IgD-negative memory B cell (primary cell): ENCODE data around the gene CENPX. TPM values are rescaled to one million over a fixed set of nuclear protein-coding genes. Genes with fewer than 3 reads are reported as not detected.

Source experiments
- H3K27ac Mint-ChIP-seq, 3 donors: one replicate each; pipeline ENCODE4 v1.8.0; 2020 to 2022; ENCODE audit warnings: mild to moderate bottlenecking in 3 of 3, mixed read lengths in 3 of 3, moderate library complexity in 1 of 3
- H3K27me3 Mint-ChIP-seq: one replicate; pipeline ENCODE4 v1.8.0; 2021; ENCODE audit warnings: mixed read lengths
- H3K36me3 Mint-ChIP-seq: one replicate; pipeline ENCODE4 v1.8.0; 2020; ENCODE audit warnings: mild to moderate bottlenecking, mixed read lengths
- H3K4me1 Mint-ChIP-seq, 3 donors: one replicate each; pipeline ENCODE4 v1.8.0; 2020 to 2022; ENCODE audit warnings: mixed read lengths in 3 of 3, mild to moderate bottlenecking in 1 of 3
- H3K4me3 Mint-ChIP-seq, 4 donors: one replicate each; pipeline ENCODE4 v1.8.0; 2020 to 2022; ENCODE audit warnings: mild to moderate bottlenecking in 4 of 4, mixed read lengths in 4 of 4, moderate library complexity in 3 of 4
- H3K9me3 Mint-ChIP-seq, 3 donors: one replicate each; pipeline ENCODE4 v1.8.0; 2020 to 2021; ENCODE audit warnings: mixed read lengths in 3 of 3, mild to moderate bottlenecking in 1 of 3
- polyA plus RNA-seq: library from polyadenylated mRNA; unstranded; fragments of 300-500 nt; fragmentation: Illumina TruSeq; gene quantifications from one replicate; pipeline ENCODE4 v1.2.3, GENCODE V29; 2021

CENPX gene
- polyA plus RNA-seq, 1 donor from 2014 or later: 47.7 TPM

DNA sequence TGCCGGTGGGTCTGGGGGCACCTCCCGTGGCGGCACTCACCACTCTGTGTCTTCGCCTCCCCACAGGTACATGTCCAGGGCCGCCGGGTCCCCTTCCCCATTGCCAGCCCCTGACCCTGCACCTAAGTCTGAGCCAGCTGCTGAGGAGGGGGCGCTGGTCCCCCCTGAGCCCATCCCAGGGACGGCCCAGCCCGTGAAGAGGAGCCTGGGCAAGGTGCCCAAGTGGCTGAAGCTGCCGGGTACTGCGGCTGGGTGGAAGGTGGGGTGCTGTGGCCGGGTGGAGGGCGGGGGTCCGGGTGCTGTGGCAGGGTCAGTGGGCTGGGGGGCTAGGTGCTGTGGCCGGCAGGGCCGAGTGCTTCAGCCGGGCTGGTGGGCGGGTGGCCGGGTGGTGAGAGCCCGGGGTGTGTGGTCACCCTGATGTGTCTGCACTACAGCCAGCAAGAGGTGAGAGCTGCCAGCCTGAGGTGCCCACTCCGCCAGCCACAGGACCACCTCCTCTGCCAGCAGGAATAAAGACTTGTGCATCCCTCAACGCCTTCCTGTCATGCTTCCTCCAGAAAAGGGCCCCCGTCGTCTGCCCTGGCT, 5.7 kb downstream of the CENPX start:
- Mint-ChIP-seq H3K27me3 (no peaks in the 10 kb centered on the region), H3K27ac (no peak overlapping the region), H3K4me3 (no peak overlapping the region), H3K4me1 (peaks cover 5 to 7% (median 6%) of the 10 kb centered on the region in 3 donors), H3K9me3 (no peaks in the 10 kb centered on the region), H3K36me3 (no peaks in the 10 kb centered on the region)

- no peak overlapping the region for H3K4me3 Mint-ChIP-seq
- no peak overlapping the region for H3K27ac Mint-ChIP-seq
- H3K36me3 Mint-ChIP-seq: no peaks in the 10 kb centered on the region
- peaks cover 0 to 2% (median under 1%) of the 10 kb centered on the region in 3 donors for H3K4me1 Mint-ChIP-seq
- no peaks in the 10 kb centered on the region for H3K9me3 Mint-ChIP-seq
- H3K27me3 Mint-ChIP-seq: no peaks in the 10 kb centered on the region
These were observed 6.4 kb downstream of the CENPX start for GRCh38 chr17:82016061-82016874.

GRCh38 chr17:82015311-82015971, 7.2 kb downstream of the CENPX start:
- Mint-ChIP-seq H3K36me3 (no peaks in the 10 kb centered on the region), H3K9me3 (no peaks in the 10 kb centered on the region), H3K27me3 (no peaks in the 10 kb centered on the region), H3K4me1 (no peaks in the 10 kb centered on the region), H3K4me3 (no peak overlapping the region), H3K27ac (no peak overlapping the region)

DNA sequence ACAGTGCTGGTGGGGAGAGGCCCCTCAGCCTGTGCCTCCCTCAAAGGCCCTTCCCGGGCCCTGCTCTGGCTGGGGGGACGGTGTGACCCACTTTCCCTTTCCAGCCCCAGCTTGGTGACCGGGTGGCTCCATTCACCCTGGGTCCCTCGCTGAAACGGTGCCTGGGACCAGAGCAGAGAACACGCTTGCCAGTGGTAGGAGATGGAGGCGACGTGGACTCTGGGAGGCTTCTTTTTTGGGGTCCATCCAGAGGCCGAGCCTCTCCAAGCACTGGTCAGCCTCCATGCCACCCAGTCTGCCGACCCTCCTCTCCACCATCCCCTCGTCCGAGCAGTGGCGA, 7.7 kb downstream of the CENPX start:
- Mint-ChIP-seq H3K9me3 (no peaks in the 10 kb centered on the region), H3K4me1 (no peaks in the 10 kb centered on the region), H3K4me3 (no peak overlapping the region), H3K27ac (no peak overlapping the region), H3K36me3 (no peaks in the 10 kb centered on the region), H3K27me3 (no peaks in the 10 kb centered on the region)

- no peak overlapping the region for H3K4me3 Mint-ChIP-seq
- no peaks in the 10 kb centered on the region for H3K9me3 Mint-ChIP-seq
- H3K36me3 Mint-ChIP-seq: no peaks in the 10 kb centered on the region
- no peaks in the 10 kb centered on the region for H3K4me1 Mint-ChIP-seq
- no peak overlapping the region for H3K27ac Mint-ChIP-seq
- H3K27me3 Mint-ChIP-seq: no peaks in the 10 kb centered on the region
These were observed 8.2 kb downstream of the CENPX start for GRCh38 chr17:82014432-82014831.

DNA sequence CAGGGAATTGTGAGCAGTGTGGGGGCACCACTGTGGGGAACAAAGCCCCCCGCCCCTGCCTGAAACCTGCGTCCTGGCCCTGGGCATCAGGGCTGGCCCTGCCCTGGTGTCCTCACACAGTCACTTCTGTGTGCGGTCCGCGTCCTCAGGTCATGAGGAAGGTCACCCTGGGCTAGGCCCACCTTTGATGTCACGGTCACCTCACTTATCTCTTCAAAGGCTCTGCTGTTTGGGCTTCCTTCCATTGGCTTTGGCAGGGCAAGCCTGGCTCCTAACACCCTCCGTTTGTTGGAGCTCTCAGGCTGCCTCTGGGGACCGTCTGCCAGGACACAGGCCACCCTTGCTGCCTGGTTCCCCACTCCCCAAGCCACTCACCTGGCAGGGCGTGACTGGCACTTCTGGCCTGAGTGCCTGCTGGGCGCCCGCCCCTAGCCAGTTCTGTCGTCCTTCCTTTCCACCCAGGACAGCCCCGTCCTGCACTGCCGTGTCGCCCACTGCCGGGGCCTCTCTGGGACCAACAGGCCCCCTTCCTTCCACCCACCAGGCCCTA, 8.8 kb downstream of the CENPX start:
- Mint-ChIP-seq H3K9me3 (no peaks in the 10 kb centered on the region), H3K27ac (no peak overlapping the region), H3K4me3 (no peak overlapping the region), H3K27me3 (no peaks in the 10 kb centered on the region), H3K36me3 (no peaks in the 10 kb centered on the region), H3K4me1 (no peaks in the 10 kb centered on the region)

GRCh38 chr17:82013341-82013740, 9.3 kb downstream of the CENPX start:
- no peak overlapping the region for H3K27ac Mint-ChIP-seq
- H3K4me3 Mint-ChIP-seq: no peak overlapping the region
- no peaks in the 10 kb centered on the region for H3K4me1 Mint-ChIP-seq
- no peaks in the 10 kb centered on the region for H3K9me3 Mint-ChIP-seq
- H3K36me3 Mint-ChIP-seq: no peaks in the 10 kb centered on the region
- H3K27me3 Mint-ChIP-seq: no peaks in the 10 kb centered on the region

DNA sequence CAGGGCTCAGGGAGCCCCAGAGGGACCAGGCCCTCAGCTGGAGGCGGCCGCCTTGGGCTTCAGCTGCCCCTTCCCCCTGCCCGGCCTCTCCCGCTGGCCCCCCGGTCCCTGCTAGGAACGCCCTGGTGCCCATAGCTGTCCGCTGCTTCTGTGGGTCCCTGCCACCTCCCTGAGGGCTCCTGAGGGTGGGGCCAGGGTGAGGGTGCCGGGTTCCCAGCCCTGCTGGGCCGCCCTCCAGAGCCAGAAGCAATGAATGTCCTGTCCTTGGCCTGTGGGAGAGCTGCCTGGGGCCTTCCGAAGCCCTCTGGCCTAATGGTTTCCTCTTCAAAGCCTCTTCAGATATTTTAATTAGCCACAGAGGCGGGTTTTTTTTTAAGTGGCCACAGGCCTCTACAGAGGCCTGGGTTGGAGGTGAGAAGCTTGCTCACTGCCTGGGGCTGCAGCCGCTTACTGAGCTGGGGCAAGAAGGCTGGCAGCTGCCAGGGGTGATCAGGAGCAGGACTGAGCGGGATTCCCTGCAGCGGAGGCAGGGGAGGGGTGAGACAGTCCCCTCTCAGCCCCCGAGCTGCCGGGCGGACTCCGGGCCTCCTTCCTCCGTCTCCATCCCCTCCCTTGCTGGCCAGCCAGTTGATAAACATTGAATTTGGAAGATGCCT, 9.9 kb downstream of the CENPX start:
- no peak overlapping the region for H3K27ac Mint-ChIP-seq

DNA sequence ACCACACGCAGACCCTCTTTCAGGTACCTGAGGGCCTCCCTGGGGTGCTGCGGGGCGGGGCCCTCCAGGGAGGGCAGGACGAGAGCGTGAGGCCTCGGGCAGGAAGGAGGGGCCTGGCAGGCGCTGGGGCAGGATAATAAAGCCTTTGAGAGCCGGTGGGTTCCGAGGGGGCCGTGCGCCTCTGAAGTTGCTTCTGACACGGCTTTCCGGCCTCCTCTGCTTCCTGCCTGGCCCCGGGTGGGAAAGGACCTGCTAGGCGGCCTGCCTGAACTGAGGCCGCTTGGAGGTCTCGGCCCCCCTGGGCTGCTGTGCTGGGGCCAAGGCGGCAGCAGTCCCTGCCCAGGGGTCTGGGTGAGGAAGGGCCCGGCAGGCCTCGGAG, 10.4 kb downstream of the CENPX start:
- Mint-ChIP-seq H3K27me3 (no peaks in the 10 kb centered on the region), H3K27ac (no peak overlapping the region), H3K36me3 (no peaks in the 10 kb centered on the region), H3K4me3 (no peak overlapping the region), H3K4me1 (no peaks in the 10 kb centered on the region), H3K9me3 (no peaks in the 10 kb centered on the region)

More for the DNA sequence above, 9.9 kb downstream of the CENPX start:
- Mint-ChIP-seq H3K36me3 (no peaks in the 10 kb centered on the region), H3K9me3 (no peaks in the 10 kb centered on the region), H3K4me3 (no peak overlapping the region), H3K27me3 (no peaks in the 10 kb centered on the region), H3K4me1 (no peaks in the 10 kb centered on the region)

GRCh38 chr17:82011617-82012187, 11.0 kb downstream of the CENPX start:
- no peaks in the 10 kb centered on the region for H3K36me3 Mint-ChIP-seq
- H3K27ac Mint-ChIP-seq: no peak overlapping the region
- H3K4me1 Mint-ChIP-seq: no peaks in the 10 kb centered on the region
- H3K27me3 Mint-ChIP-seq: no peaks in the 10 kb centered on the region
- H3K9me3 Mint-ChIP-seq: no peaks in the 10 kb centered on the region
- no peak overlapping the region for H3K4me3 Mint-ChIP-seq

GRCh38 chr17:82010575-82011525, 11.8 kb downstream of the CENPX start:
- Mint-ChIP-seq H3K9me3 (no peaks in the 10 kb centered on the region), H3K4me3 (no peak overlapping the region), H3K27ac (no peak overlapping the region), H3K27me3 (no peaks in the 10 kb centered on the region), H3K4me1 (no peaks in the 10 kb centered on the region), H3K36me3 (no peaks in the 10 kb centered on the region)

GRCh38 chr17:82009413-82009812, 13.3 kb downstream of the CENPX start:
- Mint-ChIP-seq H3K9me3 (no peaks in the 10 kb centered on the region), H3K27ac (no peak overlapping the region), H3K4me1 (no peaks in the 10 kb centered on the region), H3K36me3 (no peaks in the 10 kb centered on the region), H3K4me3 (no peak overlapping the region), H3K27me3 (no peaks in the 10 kb centered on the region)

- Mint-ChIP-seq H3K9me3 (no peaks in the 10 kb centered on the region), H3K4me3 (no peak overlapping the region)
These were observed 13.7 kb downstream of the CENPX start for GRCh38 chr17:82008941-82009405.

More at GRCh38 chr17:82008941-82009405, 13.7 kb downstream of the CENPX start:
- Mint-ChIP-seq H3K27me3 (no peaks in the 10 kb centered on the region), H3K4me1 (no peaks in the 10 kb centered on the region), H3K36me3 (no peaks in the 10 kb centered on the region), H3K27ac (no peak overlapping the region)
